ENCODE data around the gene OSBPL9. TPM values are rescaled to one million over a fixed set of nuclear protein-coding genes. Genes with fewer than 3 reads are reported as not detected.

Gene OSBPL9
- total and polyA plus RNA-seq, 4 donors: 42.8 to 121 (median 78.8) TPM

DNA sequence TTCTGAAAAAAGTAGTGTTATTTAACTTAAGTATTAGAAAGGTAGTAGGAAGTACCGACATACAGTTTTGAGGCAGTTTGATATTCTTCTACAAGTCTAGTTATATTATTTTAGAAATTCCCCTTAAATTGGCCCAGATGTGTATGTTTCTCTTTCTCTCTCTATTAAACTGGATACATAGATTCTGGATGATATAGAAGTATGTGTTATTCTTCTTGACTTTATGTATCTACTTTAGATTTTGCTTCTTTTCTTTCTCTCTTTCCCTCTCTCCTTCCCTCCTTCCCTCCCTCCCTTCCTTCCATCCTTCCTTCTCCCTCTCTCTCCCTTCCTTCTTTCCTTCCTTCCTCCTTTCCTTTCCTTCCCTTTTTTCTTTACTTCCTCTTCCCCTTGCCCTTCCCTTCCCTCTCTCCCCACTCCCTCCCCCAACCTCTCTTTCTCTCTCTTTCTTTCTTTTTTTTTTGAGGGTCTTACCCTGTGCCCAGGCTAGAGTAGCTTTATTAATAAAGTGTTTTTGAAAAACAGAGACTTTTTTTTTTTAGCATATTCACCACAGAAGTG lies 124.3 kb downstream of the OSBPL9 start:
- DNase-seq (no peak), ATAC-seq (ENCODE audit: low FRiP score) (no peak)
- Histone ChIP-seq H3K4me1 (ENCODE audit: control insufficient read depth in 1 of 2, insufficient read depth in 2 of 2, low read length in 2 of 2) (no peaks in the 10 kb centered on the region), H3K27me3 (ENCODE audit: control insufficient read depth in 1 of 2, insufficient read depth in 2 of 2, low read length in 1 of 2) (no peaks in the 10 kb centered on the region), H3K9me3 (ENCODE audit: control insufficient read depth, low read length) (no peaks in the 10 kb centered on the region), H3K36me3 (ENCODE audit: control insufficient read depth in 1 of 2, insufficient read depth in 2 of 2, low read length in 1 of 2) (no peaks in the 10 kb centered on the region), H3K4me3 (ENCODE audit: low read length in 2 of 2) (no peak overlapping the region), H3K27ac (ENCODE audit: low read depth in 1 of 2, low read length in 2 of 2) (no peak overlapping the region)
- intact Hi-C loops (cut with DNase I): no loop called here
- 94 to 95% methylated on average over 1 of the region's 1 CpG for WGBS, 2 donors

DNA sequence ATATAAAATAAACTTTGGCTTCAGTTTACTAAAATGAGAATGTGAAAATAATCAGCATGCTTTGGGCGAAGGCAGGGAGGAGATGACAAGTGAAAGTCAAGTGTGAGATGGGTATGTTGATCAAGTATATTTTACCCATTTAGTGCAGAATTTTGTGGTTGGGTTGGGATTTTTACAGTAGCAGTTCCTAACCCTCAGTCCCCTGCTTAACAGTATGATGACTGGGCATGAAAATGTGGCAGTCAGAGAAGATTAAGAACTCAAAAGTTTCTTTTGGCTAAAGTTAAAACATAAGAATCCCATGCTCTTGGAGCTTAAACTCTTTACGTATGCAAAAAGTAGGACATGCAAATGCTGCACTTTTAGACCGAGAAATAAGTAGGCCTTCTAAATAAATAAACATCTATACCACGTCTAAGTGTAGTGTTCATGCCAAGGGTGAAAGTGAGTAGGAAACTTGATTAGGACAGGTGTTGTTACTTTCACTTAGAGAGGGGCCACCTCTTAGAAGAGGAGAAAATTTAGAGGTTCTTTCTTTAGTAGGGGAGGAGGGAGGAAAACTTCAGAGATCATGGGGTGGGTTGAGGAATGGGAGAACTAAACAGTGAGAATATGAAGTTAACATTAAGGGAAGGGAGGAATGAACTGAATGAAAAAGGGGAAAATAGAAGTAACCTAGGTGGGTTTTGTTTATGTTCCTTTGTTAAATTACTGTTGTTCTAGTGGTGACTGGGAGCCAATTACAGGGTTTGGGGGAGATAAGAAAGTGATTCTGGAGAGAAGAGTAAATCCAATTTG lies 127.8 kb downstream of the OSBPL9 start:
- DNase-seq: no peak
- H3K9me3 ChIP-seq (ENCODE audit: control insufficient read depth, low read length): no peaks in the 10 kb centered on the region
- H3K4me1 ChIP-seq (ENCODE audit: control insufficient read depth in 1 of 2, insufficient read depth in 2 of 2, low read length in 2 of 2): no peaks in the 10 kb centered on the region
- no peak overlapping the region for H3K27ac ChIP-seq (ENCODE audit: low read depth in 1 of 2, low read length in 2 of 2)
- H3K4me3 ChIP-seq (ENCODE audit: low read length in 2 of 2): no peak overlapping the region
- no peaks in the 10 kb centered on the region for H3K36me3 ChIP-seq (ENCODE audit: control insufficient read depth in 1 of 2, insufficient read depth in 2 of 2, low read length in 1 of 2)
- H3K27me3 ChIP-seq (ENCODE audit: control insufficient read depth in 1 of 2, insufficient read depth in 2 of 2, low read length in 1 of 2): no peaks in the 10 kb centered on the region
- WGBS, 2 donors: 28 to 36% methylated on average over 4 of the region's 4 CpGs
- intact Hi-C loops (cut with DNase I): no loop called here
- no peak for ATAC-seq (ENCODE audit: low FRiP score)

DNA sequence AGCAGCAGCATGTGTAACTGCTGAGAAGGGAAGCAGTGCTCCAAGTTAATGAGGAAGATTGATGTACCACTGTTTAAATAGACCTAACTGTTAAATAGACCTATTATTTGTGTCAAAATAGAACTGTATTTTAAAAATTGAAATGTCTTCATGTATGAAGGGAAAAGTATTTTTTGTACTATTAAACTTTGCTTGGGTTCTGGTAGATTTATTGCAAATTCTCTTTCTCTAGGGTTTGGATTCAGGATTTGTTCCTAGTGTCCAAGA lies 128.3 kb downstream of the OSBPL9 start:
- H3K4me3 ChIP-seq (ENCODE audit: low read length in 2 of 2): no peak overlapping the region
- DNase-seq (no peak), ATAC-seq (ENCODE audit: low FRiP score) (no peak)
- H3K36me3 ChIP-seq (ENCODE audit: control insufficient read depth in 1 of 2, insufficient read depth in 2 of 2, low read length in 1 of 2): no peaks in the 10 kb centered on the region
- no peaks in the 10 kb centered on the region for H3K27me3 ChIP-seq (ENCODE audit: control insufficient read depth in 1 of 2, insufficient read depth in 2 of 2, low read length in 1 of 2)
- H3K9me3 ChIP-seq (ENCODE audit: control insufficient read depth, low read length): no peaks in the 10 kb centered on the region
- intact Hi-C loops (cut with DNase I): no loop called here
- no peak overlapping the region for H3K27ac ChIP-seq (ENCODE audit: low read depth in 1 of 2, low read length in 2 of 2)
- H3K4me1 ChIP-seq (ENCODE audit: control insufficient read depth in 1 of 2, insufficient read depth in 2 of 2, low read length in 2 of 2): no peaks in the 10 kb centered on the region

DNA sequence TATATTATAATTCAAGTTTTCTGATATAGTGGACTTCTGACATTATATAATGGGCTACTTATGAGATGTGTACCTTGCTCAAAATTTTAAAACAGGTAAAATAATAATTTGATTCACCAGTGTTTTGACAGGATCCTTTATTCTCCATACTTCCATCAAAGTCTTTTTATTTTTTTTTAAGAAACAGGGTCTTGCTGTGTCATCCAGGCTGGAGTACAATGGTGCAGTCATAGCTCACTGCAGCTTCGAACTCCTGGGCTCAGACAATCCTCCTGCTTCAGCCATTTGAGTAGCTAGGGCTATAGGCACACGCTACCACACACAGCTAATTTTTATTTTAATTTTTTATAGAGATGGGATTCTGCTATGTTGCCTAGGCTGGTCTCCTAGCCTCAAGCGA lies 132.3 kb downstream of the OSBPL9 start:
- Histone ChIP-seq H3K36me3 (ENCODE audit: control insufficient read depth in 1 of 2, insufficient read depth in 2 of 2, low read length in 1 of 2) (no peaks in the 10 kb centered on the region), H3K9me3 (ENCODE audit: control insufficient read depth, low read length) (no peaks in the 10 kb centered on the region), H3K27ac (ENCODE audit: low read depth in 1 of 2, low read length in 2 of 2) (no peak overlapping the region), H3K4me1 (ENCODE audit: control insufficient read depth in 1 of 2, insufficient read depth in 2 of 2, low read length in 2 of 2) (no peaks in the 10 kb centered on the region), H3K4me3 (ENCODE audit: low read length in 2 of 2) (no peak overlapping the region), H3K27me3 (ENCODE audit: control insufficient read depth in 1 of 2, insufficient read depth in 2 of 2, low read length in 1 of 2) (no peaks in the 10 kb centered on the region)
- no peak for DNase-seq
- ATAC-seq (ENCODE audit: low FRiP score): no peak
- WGBS, 2 donors: 99% methylated on average over 3 of the region's 3 CpGs
- intact Hi-C loops (cut with DNase I): no loop called here

DNA sequence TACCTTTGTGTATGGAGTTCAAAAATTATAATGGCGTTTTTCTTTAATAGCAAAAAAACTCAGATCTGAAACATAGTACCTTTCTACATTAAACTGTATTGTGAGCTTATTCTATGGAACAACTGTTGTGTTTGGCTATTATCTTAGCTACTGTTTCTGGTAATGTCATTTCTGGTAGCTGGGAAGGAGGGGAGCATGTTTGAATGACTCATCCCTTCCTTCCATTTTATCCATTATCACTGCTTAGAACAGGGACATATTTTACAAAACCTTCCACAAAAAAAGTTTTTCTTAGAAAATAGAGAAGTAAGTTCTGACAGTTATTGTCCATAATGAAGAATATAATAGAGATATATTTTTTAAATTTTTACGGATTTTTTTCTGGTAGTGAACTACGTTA lies 133.3 kb downstream of the OSBPL9 start:
- Histone ChIP-seq H3K36me3 (ENCODE audit: control insufficient read depth in 1 of 2, insufficient read depth in 2 of 2, low read length in 1 of 2) (no peaks in the 10 kb centered on the region), H3K9me3 (ENCODE audit: control insufficient read depth, low read length) (no peaks in the 10 kb centered on the region), H3K4me3 (ENCODE audit: low read length in 2 of 2) (no peak overlapping the region), H3K27ac (ENCODE audit: low read depth in 1 of 2, low read length in 2 of 2) (no peak overlapping the region), H3K4me1 (ENCODE audit: control insufficient read depth in 1 of 2, insufficient read depth in 2 of 2, low read length in 2 of 2) (no peaks in the 10 kb centered on the region), H3K27me3 (ENCODE audit: control insufficient read depth in 1 of 2, insufficient read depth in 2 of 2, low read length in 1 of 2) (no peaks in the 10 kb centered on the region)
- no peak for DNase-seq
- intact Hi-C loops (cut with DNase I): no loop called here
- no peak for ATAC-seq (ENCODE audit: low FRiP score)
- WGBS, 2 donors: 94 to 95% methylated on average over 3 of the region's 3 CpGs

DNA sequence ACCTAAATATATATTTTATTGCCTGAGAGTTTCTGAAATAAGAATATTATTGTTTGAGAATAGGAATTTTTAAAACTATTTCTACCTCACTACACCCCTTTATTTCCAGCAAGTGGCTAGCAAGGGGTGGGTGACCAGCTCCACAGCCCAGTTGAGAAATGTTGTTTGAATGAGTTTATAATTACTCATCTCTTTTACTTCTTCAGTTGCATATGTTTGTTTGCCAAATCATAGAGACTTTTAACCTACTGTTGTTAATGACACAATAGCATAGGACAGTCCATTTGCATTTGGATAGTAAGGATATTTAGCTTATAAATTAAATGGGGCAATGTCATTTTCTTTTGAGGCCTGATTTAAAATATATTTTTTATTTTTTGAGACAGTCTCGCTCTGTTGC lies 133.8 kb downstream of the OSBPL9 start:
- ATAC-seq (ENCODE audit: low FRiP score): no peak

DNA sequence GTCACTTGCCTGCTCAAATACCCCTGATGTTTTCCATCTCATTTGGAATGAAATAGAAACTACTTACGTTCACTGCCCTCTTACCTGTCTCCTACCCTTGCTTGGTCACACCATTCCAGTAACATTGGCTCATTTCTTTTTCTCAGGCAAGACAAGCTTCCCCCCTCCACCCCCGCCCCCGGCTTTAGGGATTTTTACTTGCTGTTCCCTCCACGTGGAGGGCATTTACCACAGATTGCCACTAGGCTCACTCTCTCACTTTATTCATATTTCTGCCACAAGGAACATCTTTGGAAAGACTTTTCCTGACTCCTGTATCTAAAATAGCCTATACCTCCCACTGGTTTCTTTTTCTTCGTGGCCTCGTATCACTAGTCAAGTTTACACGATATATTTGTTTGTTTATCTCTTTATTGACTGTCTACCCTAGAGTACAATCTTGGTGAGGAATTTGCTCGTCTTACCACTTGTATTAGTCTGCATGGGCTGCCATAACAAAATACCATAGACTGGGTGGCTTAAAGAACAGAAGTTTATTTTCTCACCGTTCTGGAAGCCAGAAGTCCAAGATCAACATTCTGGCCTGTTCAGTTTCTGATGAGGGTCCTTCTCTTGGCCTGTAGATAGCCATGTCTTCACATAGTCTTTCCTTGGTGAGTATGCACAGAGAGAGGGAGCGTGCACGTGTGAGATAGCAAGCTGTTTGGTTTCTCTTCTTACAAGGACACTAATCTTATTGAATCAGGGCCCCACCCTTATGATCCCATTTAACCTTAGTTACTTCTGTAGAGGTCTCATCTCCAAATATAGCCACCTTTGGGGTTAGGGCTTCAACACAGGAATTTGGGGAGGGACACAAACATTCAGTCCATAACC lies 135.4 kb downstream of the OSBPL9 start:
- no peaks in the 10 kb centered on the region for H3K27me3 ChIP-seq (ENCODE audit: control insufficient read depth in 1 of 2, insufficient read depth in 2 of 2, low read length in 1 of 2)
- no peaks in the 10 kb centered on the region for H3K36me3 ChIP-seq (ENCODE audit: control insufficient read depth in 1 of 2, insufficient read depth in 2 of 2, low read length in 1 of 2)
- DNase-seq (no peak), ATAC-seq (ENCODE audit: low FRiP score) (no peak)
- H3K9me3 ChIP-seq (ENCODE audit: control insufficient read depth, low read length): no peaks in the 10 kb centered on the region
- no peaks in the 10 kb centered on the region for H3K4me1 ChIP-seq (ENCODE audit: control insufficient read depth in 1 of 2, insufficient read depth in 2 of 2, low read length in 2 of 2)
- H3K27ac ChIP-seq (ENCODE audit: low read depth in 1 of 2, low read length in 2 of 2): no peak overlapping the region
- intact Hi-C loops (cut with DNase I): no loop called here
- H3K4me3 ChIP-seq (ENCODE audit: low read length in 2 of 2): no peak overlapping the region
- WGBS, 2 donors: 93 to 96% methylated on average over 11 of the region's 11 CpGs

More for the DNA sequence above, 133.8 kb downstream of the OSBPL9 start:
- no peaks in the 10 kb centered on the region for H3K9me3 ChIP-seq (ENCODE audit: control insufficient read depth, low read length)
- no peaks in the 10 kb centered on the region for H3K27me3 ChIP-seq (ENCODE audit: control insufficient read depth in 1 of 2, insufficient read depth in 2 of 2, low read length in 1 of 2)
- no peaks in the 10 kb centered on the region for H3K4me1 ChIP-seq (ENCODE audit: control insufficient read depth in 1 of 2, insufficient read depth in 2 of 2, low read length in 2 of 2)
- intact Hi-C loops (cut with DNase I): no loop called here
- H3K27ac ChIP-seq (ENCODE audit: low read depth in 1 of 2, low read length in 2 of 2): no peak overlapping the region
- WGBS, 2 donors: 100% methylated on average over 1 of the region's 1 CpG
- H3K4me3 ChIP-seq (ENCODE audit: low read length in 2 of 2): no peak overlapping the region
- no peak for DNase-seq
- H3K36me3 ChIP-seq (ENCODE audit: control insufficient read depth in 1 of 2, insufficient read depth in 2 of 2, low read length in 1 of 2): no peaks in the 10 kb centered on the region

DNA sequence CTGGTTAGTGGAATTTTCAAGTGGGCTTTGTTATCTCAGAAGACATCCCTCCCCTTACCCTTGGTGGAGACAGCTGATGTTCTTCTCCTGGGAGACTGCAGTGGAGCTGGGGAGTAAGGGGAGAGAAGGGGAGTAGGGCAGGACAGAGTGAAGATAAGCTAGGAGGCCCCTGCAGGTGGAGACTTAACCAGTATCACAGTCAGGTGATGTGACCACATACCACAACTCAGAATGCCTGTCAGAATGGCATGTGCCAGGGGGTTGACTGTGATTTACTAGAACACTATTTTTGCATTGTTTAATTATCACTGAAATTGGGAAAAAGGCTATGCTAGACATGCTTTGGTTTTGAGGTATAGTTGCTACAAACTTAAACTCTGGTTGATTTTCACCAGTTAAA lies 137.1 kb downstream of the OSBPL9 start:
- intact Hi-C loops (cut with DNase I): no loop called here
- H3K4me3 ChIP-seq (ENCODE audit: low read length in 2 of 2): no peak overlapping the region

DNA sequence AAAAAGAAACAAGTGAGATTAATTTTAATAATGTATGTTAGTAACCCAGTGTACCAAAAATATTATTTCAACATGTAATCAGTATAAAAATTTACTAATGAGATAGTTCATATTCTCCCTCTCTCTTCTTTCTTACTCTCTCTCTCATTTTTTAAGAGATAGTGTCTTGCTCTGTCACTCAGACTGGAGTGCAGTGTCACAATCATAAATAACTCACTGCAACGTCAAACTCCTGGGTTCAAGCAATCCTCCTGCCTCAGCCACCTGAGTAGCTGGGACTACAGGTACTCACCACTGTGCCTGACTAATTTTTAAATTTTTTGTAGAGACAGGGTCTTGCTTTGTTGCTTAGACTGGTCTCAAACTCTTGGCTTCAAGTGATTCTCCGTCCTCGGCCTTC lies 137.8 kb downstream of the OSBPL9 start:
- Histone ChIP-seq H3K36me3 (ENCODE audit: control insufficient read depth in 1 of 2, insufficient read depth in 2 of 2, low read length in 1 of 2) (no peaks in the 10 kb centered on the region), H3K4me1 (ENCODE audit: control insufficient read depth in 1 of 2, insufficient read depth in 2 of 2, low read length in 2 of 2) (peaks cover 0 to 1% of the 10 kb centered on the region in 2 donors), H3K27ac (ENCODE audit: low read depth in 1 of 2, low read length in 2 of 2) (no peak overlapping the region), H3K27me3 (ENCODE audit: control insufficient read depth in 1 of 2, insufficient read depth in 2 of 2, low read length in 1 of 2) (no peaks in the 10 kb centered on the region), H3K9me3 (ENCODE audit: control insufficient read depth, low read length) (no peaks in the 10 kb centered on the region), H3K4me3 (ENCODE audit: low read length in 2 of 2) (no peak overlapping the region)
- ATAC-seq (ENCODE audit: low FRiP score) (no peak), DNase-seq (no peak)
- WGBS, 2 donors: 96 to 98% methylated on average over 3 of the region's 3 CpGs
- intact Hi-C loops (cut with DNase I): loop anchor here in 1 of 2 donors (5.0 kb wide), 1 partner anchor 97 kb away; no protein-coding TSS in a partner anchor

More for the DNA sequence above, 137.1 kb downstream of the OSBPL9 start:
- DNase-seq (no peak), ATAC-seq (ENCODE audit: low FRiP score) (no peak)
- Histone ChIP-seq H3K4me1 (ENCODE audit: control insufficient read depth in 1 of 2, insufficient read depth in 2 of 2, low read length in 2 of 2) (peaks cover 0 to 1% of the 10 kb centered on the region in 2 donors), H3K27ac (ENCODE audit: low read depth in 1 of 2, low read length in 2 of 2) (no peak overlapping the region), H3K9me3 (ENCODE audit: control insufficient read depth, low read length) (no peaks in the 10 kb centered on the region), H3K27me3 (ENCODE audit: control insufficient read depth in 1 of 2, insufficient read depth in 2 of 2, low read length in 1 of 2) (no peaks in the 10 kb centered on the region), H3K36me3 (ENCODE audit: control insufficient read depth in 1 of 2, insufficient read depth in 2 of 2, low read length in 1 of 2) (no peaks in the 10 kb centered on the region)
